A673 (cell line): ENCODE results near the gene DGKH. TPM values are rescaled to one million over a fixed set of nuclear protein-coding genes. Genes with fewer than 3 reads are reported as not detected.

Source experiments
- BruUV-seq: library from RNA; stranded (reverse); fragments of 400-500 nt; replicated peaks from 2 replicates; lab custom pipeline; 2021; lab: Mats Ljungman, UMichigan
- CTCF ChIA-PET: fragments of 300-600 bp; sonication (Branson Sonifier 250); formaldehyde crosslinking; loops from one replicate; lab custom pipeline; 2022; ENCODE audit warnings: antibody characterized with exemption; lab: Charles Lee
- POLR2A ChIA-PET: fragments of 300-600 bp; sonication (Branson Sonifier 250); formaldehyde crosslinking; loops from one replicate; lab custom pipeline; 2022; ENCODE audit warnings: antibody characterized with exemption; ENCODE audit not compliant: low non-redundant PET; lab: Charles Lee
- DNase-seq: peaks from one replicate; pipeline ENCODE4 v3.0.0-alpha.2; 2015; ENCODE audit warnings: low spot score
- H3K27ac ChIP-seq: fragments of 200-600 bp; sonication (generic); 2 replicates; pipeline ENCODE4 v1.5.1; 2016; ENCODE audit warnings: mixed run types, low read depth, mild to moderate bottlenecking, mixed read lengths, antibody characterized with exemption, low read length; ENCODE audit not compliant: poor library complexity, severe bottlenecking
- H3K27me3 ChIP-seq: fragments of 200-600 bp; sonication (generic); replicated peaks from 2 replicates; pipeline ENCODE4 v1.6.1; 2017; ENCODE audit warnings: mixed run types, low read depth, mild to moderate bottlenecking, mixed read lengths, antibody characterized with exemption, low read length; ENCODE audit not compliant: insufficient read depth, poor library complexity
- H3K36me3 ChIP-seq: fragments of 200-600 bp; sonication (generic); 2 replicates; pipeline ENCODE4 v1.6.1; 2016; ENCODE audit warnings: mixed run types, mild to moderate bottlenecking, mixed read lengths, antibody characterized with exemption, low read length; ENCODE audit not compliant: insufficient read depth, poor library complexity, severe bottlenecking
- H3K4me1 ChIP-seq: fragments of 200-600 bp; sonication (generic); 2 replicates; pipeline ENCODE4 v1.6.1; 2017; ENCODE audit warnings: mixed run types, mild to moderate bottlenecking, mixed read lengths, antibody characterized with exemption, low read length; ENCODE audit not compliant: insufficient read depth, poor library complexity, severe bottlenecking
- H3K4me3 ChIP-seq: fragments of 200-600 bp; sonication (generic); 2 replicates; pipeline ENCODE4 v1.5.1; 2016; ENCODE audit warnings: low read depth, mixed run types, mild to moderate bottlenecking, mixed read lengths, low read length; ENCODE audit not compliant: poor library complexity, severe bottlenecking
- H3K9me3 ChIP-seq: fragments of 200-600 bp; sonication (generic); 2 replicates; pipeline ENCODE4 v1.6.1; 2016; ENCODE audit warnings: mixed run types, low read depth, mild to moderate bottlenecking, mixed read lengths, antibody characterized with exemption, low read length; ENCODE audit not compliant: poor library complexity, severe bottlenecking
- CTCF ChIP-seq: fragments of 300-800, 200-600 bp; sonication (generic); conservative IDR thresholded peaks from 2 replicates; pipeline ENCODE4 v1.5.1; 2017; ENCODE audit warnings: low read depth, mild to moderate bottlenecking, antibody characterized with exemption, low read length, moderate library complexity, mixed read lengths
- EZH2 ChIP-seq: fragments of 200-600 bp; sonication (generic); IDR thresholded peaks from 2 replicates; pipeline ENCODE4 v1.6.1; 2017; ENCODE audit warnings: borderline replicate concordance, low read depth, mild to moderate bottlenecking, mixed read lengths, antibody characterized with exemption, low read length; ENCODE audit not compliant: poor library complexity, severe bottlenecking
- intact Hi-C: fragments of 100-400 bp; cut with micrococcal nuclease; formaldehyde crosslinking; loops from one replicate; pipeline ENCODE4 v1.10.0; 2022; ENCODE audit not compliant: unreplicated experiment
- total RNA-seq: library from RNA; stranded (reverse); gene quantifications from 2 replicates; pipeline ENCODE4 v1.2.3, GENCODE V29; 2021

The DGKH gene
- total RNA-seq, 1 experiment from 2014 or later = 13.8 TPM

GRCh38 chr13:42102961-42103865 lies 54.8 kb downstream of the DGKH start:
- no peaks in the 10 kb centered on the region for H3K9me3 ChIP-seq
- ChIA-PET CTCF (no interaction called here), POLR2A (interaction anchor here (0.6 kb wide), 1 partner anchor 28 kb away, joined by 3 read pairs; no protein-coding TSS in a partner anchor)
- no TSS peak for BruUV-seq
- H3K27ac ChIP-seq = no peak overlapping the region
- no peak for DNase-seq
- no peak for TF ChIP-seq CTCF
- TF ChIP-seq EZH2 = no peak
- H3K36me3 ChIP-seq = no peaks in the 10 kb centered on the region
- intact Hi-C loops = no loop called here
- H3K27me3 ChIP-seq = no peaks in the 10 kb centered on the region
- no peak overlapping the region for H3K4me3 ChIP-seq
- no peaks in the 10 kb centered on the region for H3K4me1 ChIP-seq

- intact Hi-C loops = no loop called here
- ChIA-PET CTCF (no interaction called here), POLR2A (no interaction called here)
- no peaks in the 10 kb centered on the region for H3K27me3 ChIP-seq
- H3K4me1 ChIP-seq = no peaks in the 10 kb centered on the region
- H3K4me3 ChIP-seq = no peak overlapping the region
- no peaks in the 10 kb centered on the region for H3K9me3 ChIP-seq
- TF ChIP-seq EZH2 (no peak), CTCF (no peak)
- no peak for DNase-seq
- H3K27ac ChIP-seq = no peak overlapping the region
- H3K36me3 ChIP-seq = no peaks in the 10 kb centered on the region
- BruUV-seq = no TSS peak
Observed at GRCh38 chr13:42106998-42107397, 58.5 kb downstream of the DGKH start.

GRCh38 chr13:42107421-42107820 lies 59.0 kb downstream of the DGKH start:
- no peak overlapping the region for H3K27ac ChIP-seq
- H3K4me1 ChIP-seq = no peaks in the 10 kb centered on the region
- intact Hi-C loops = no loop called here
- ChIA-PET CTCF (no interaction called here), POLR2A (no interaction called here)
- no peaks in the 10 kb centered on the region for H3K36me3 ChIP-seq
- no peak overlapping the region for H3K4me3 ChIP-seq
- no peaks in the 10 kb centered on the region for H3K9me3 ChIP-seq
- TF ChIP-seq CTCF = no peak
- TF ChIP-seq EZH2 = no peak
- no peaks in the 10 kb centered on the region for H3K27me3 ChIP-seq
- DNase-seq = peak; percentile 60
- no TSS peak for BruUV-seq
